GM12891 (cell line): ENCODE measurements around the gene KLF9.

Experiments
- DNase-seq: peaks from one replicate; pipeline ENCODE4 v3.0.0; 2011; ENCODE audit warnings: low spot score; ENCODE audit not compliant: insufficient read length
- FAIRE-seq: peaks from 2 replicates; lab custom pipeline; 2011; peaks lifted over from hg19 to GRCh38; lab: Jason Lieb, UNC
- PAX5 ChIP-seq: IDR thresholded peaks from 2 replicates; pipeline ENCODE4 v1.6.1; 2011; ENCODE audit warnings: low read length, moderate library complexity, mild to moderate bottlenecking; ENCODE audit not compliant: insufficient read depth, severe bottlenecking
- POLR2A ChIP-seq: IDR thresholded peaks from 2 replicates; pipeline ENCODE4 v1.6.1; 2011; ENCODE audit warnings: low read depth, low read length, control low read depth
- POLR2AphosphoS5 ChIP-seq: IDR thresholded peaks from 2 replicates; pipeline ENCODE4 v1.6.1; 2011; ENCODE audit warnings: low read depth, low read length, control low read depth
- POU2F2 ChIP-seq: IDR thresholded peaks from 2 replicates; pipeline ENCODE4 v1.6.1; 2011; ENCODE audit warnings: low read depth, mild to moderate bottlenecking, control low read depth, low read length, moderate library complexity
- SPI1 ChIP-seq: IDR thresholded peaks from 2 replicates; pipeline ENCODE4 v1.6.1; 2011; ENCODE audit warnings: low read depth, low read length, control low read depth
- TAF1 ChIP-seq: IDR thresholded peaks from 2 replicates; pipeline ENCODE4 v1.6.1; 2011; ENCODE audit warnings: low read depth, low read length, control low read depth

KLF9 gene

GRCh38 chr9:70363760-70364159 lies 50.7 kb downstream of the KLF9 start:
- DNase-seq (no peak), FAIRE-seq (no peak)
- TF ChIP-seq POU2F2 (no peak), POLR2AphosphoS5 (no peak), SPI1 (no peak), TAF1 (no peak), POLR2A (no peak), PAX5 (no peak)

GRCh38 chr9:70362952-70363351 lies 51.5 kb downstream of the KLF9 start:
- TF ChIP-seq POU2F2: no peak
- no peak for TF ChIP-seq PAX5
- TF ChIP-seq POLR2A: no peak
- TF ChIP-seq TAF1: no peak
- TF ChIP-seq POLR2AphosphoS5: no peak
- no peak for TF ChIP-seq SPI1
- FAIRE-seq (no peak), DNase-seq (no peak)

GRCh38 chr9:70355801-70356200 lies 58.7 kb downstream of the KLF9 start:
- FAIRE-seq: no peak
- TF ChIP-seq POLR2A (no peak), POU2F2 (no peak)

GRCh38 chr9:70352802-70353201 lies 61.7 kb downstream of the KLF9 start:
- DNase-seq (no peak), FAIRE-seq (no peak)
- no peak for TF ChIP-seq SPI1

More at GRCh38 chr9:70355801-70356200, 58.7 kb downstream of the KLF9 start:
- no peak for DNase-seq

- TF ChIP-seq POLR2A (no peak), PAX5 (no peak), POLR2AphosphoS5 (no peak), TAF1 (no peak)
- FAIRE-seq (no peak), DNase-seq (no peak)
These were observed 62.1 kb downstream of the KLF9 start for GRCh38 chr9:70352356-70352755.

- DNase-seq (no peak), FAIRE-seq (no peak)
- no peak for TF ChIP-seq POLR2A
- TF ChIP-seq SPI1: no peak
- TF ChIP-seq TAF1: no peak
- TF ChIP-seq PAX5: no peak
- TF ChIP-seq POLR2AphosphoS5: no peak
- TF ChIP-seq POU2F2: no peak
These were observed 67.4 kb downstream of the KLF9 start for GRCh38 chr9:70347046-70347445.

GRCh38 chr9:70340572-70340971 lies 73.9 kb downstream of the KLF9 start:
- DNase-seq (no peak), FAIRE-seq (no peak)
- TF ChIP-seq POU2F2 (no peak), POLR2A (no peak), POLR2AphosphoS5 (no peak), TAF1 (no peak), PAX5 (no peak), SPI1 (no peak)
